IMR-90 (cell line): ENCODE data around the gene DYRK1B. TPM values are rescaled to one million over a fixed set of nuclear protein-coding genes. Genes with fewer than 3 reads are reported as not detected.
A peak's percentile ranks its signal among the peaks of the same experiment; 100 is the strongest.

Experiments used
- ATAC-seq: fragments of 200-7000 bp; cut with Tn5 transposase; 2 replicates; pipeline ENCODE4 v1.9.1; 2020; ENCODE audit warnings: low read depth, mild to moderate bottlenecking, moderate library complexity
- BruUV-seq: library from RNA; stranded (reverse); fragments of 400-500 nt; replicated peaks from 2 replicates; lab custom pipeline; 2021; lab: Mats Ljungman, UMichigan
- CTCF ChIA-PET: fragments of 300-600 bp; formaldehyde crosslinking; extraction: SDS; loops from one replicate; lab custom pipeline; 2021; ENCODE audit warnings: antibody characterized with exemption; lab: Yijun Ruan, JAX
- POLR2A ChIA-PET: fragments of 300-600 bp; sonication (Branson Sonifier 250); formaldehyde crosslinking; loops from one replicate; lab custom pipeline; 2022; ENCODE audit warnings: antibody characterized with exemption; ENCODE audit not compliant: unreplicated experiment; lab: Charles Lee
- DNase-seq: peaks from one replicate; pipeline ENCODE4 v3.0.0; 2013
- H2AFZ ChIP-seq: replicated peaks from 2 replicates; pipeline ENCODE3; 2013; ENCODE audit warnings: low read length, mild to moderate bottlenecking; ENCODE audit not compliant: poor library complexity
- H2AK5ac ChIP-seq: 2 replicates; pipeline ENCODE4 v1.6.1; 2013; ENCODE audit warnings: low read depth, low read length, inconsistent platforms
- H2AK9ac ChIP-seq: replicated peaks from 2 replicates; pipeline ENCODE3; 2013; ENCODE audit warnings: mild to moderate bottlenecking, low read depth, low read length, moderate library complexity; ENCODE audit not compliant: poor library complexity
- H2BK120ac ChIP-seq: 2 replicates; pipeline ENCODE4 v1.6.1; 2013; ENCODE audit warnings: low read depth, low read length, inconsistent platforms
- H2BK15ac ChIP-seq: 3 replicates; pipeline ENCODE4 v1.6.1; 2013; ENCODE audit warnings: low read depth, low read length, inconsistent platforms
- H2BK20ac ChIP-seq: 2 replicates; pipeline ENCODE4 v1.6.1; 2013; ENCODE audit warnings: low read depth, mild to moderate bottlenecking, inconsistent platforms, low read length, moderate library complexity
- H2BK5ac ChIP-seq: 2 replicates; pipeline ENCODE4 v1.6.1; 2013; ENCODE audit warnings: mild to moderate bottlenecking, low read depth, low read length, inconsistent platforms; ENCODE audit not compliant: poor library complexity, severe bottlenecking
- H3K14ac ChIP-seq: replicated peaks from 2 replicates; pipeline ENCODE4 v1.6.1; 2013; ENCODE audit warnings: low read depth, low read length, inconsistent platforms
- H3K18ac ChIP-seq: 2 replicates; pipeline ENCODE4 v1.6.1; 2013; ENCODE audit warnings: low read depth, low read length, control low read depth
- H3K23ac ChIP-seq: 2 replicates; pipeline ENCODE4 v1.6.1; 2013; ENCODE audit warnings: low read depth, low read length, inconsistent platforms
- H3K27ac ChIP-seq: 2 replicates; pipeline ENCODE4 v1.5.1; 2013; ENCODE audit warnings: mild to moderate bottlenecking, control low read depth, low read length; ENCODE audit not compliant: insufficient read depth
- H3K27me3 ChIP-seq: 2 replicates; pipeline ENCODE4 v1.6.1; 2013; ENCODE audit warnings: low read length; ENCODE audit not compliant: control insufficient read depth, insufficient read depth
- H3K36me3 ChIP-seq: 2 replicates; pipeline ENCODE4 v1.6.1; 2013; ENCODE audit warnings: low read length, mixed read lengths; ENCODE audit not compliant: control insufficient read depth, insufficient read depth
- H3K4ac ChIP-seq: 2 replicates; pipeline ENCODE4 v1.6.1; 2013; ENCODE audit warnings: low read depth, low read length, inconsistent platforms
- H3K4me1 ChIP-seq: 2 replicates; pipeline ENCODE4 v1.6.1; 2013; ENCODE audit warnings: low read length, mixed read lengths; ENCODE audit not compliant: control insufficient read depth, insufficient read depth
- H3K4me2 ChIP-seq: 2 replicates; pipeline ENCODE4 v1.6.1; 2013; ENCODE audit warnings: low read depth, mild to moderate bottlenecking, control low read depth, low read length, moderate library complexity
- H3K4me3 ChIP-seq: 2 replicates; pipeline ENCODE4 v1.5.1; 2013; ENCODE audit warnings: low read depth, mild to moderate bottlenecking, control low read depth, low read length, moderate library complexity; ENCODE audit not compliant: insufficient read depth
- H3K56ac ChIP-seq: 2 replicates; pipeline ENCODE4 v1.6.1; 2013; ENCODE audit warnings: low read length, inconsistent platforms; ENCODE audit not compliant: insufficient read depth; ENCODE audit errors: extremely low read depth
- H3K79me1 ChIP-seq, 2 experiments: 2 replicates each; pipeline ENCODE4 v1.6.1; 2013; ENCODE audit warnings: low read length in 2 of 2, inconsistent platforms in 1 of 2, low read depth in 1 of 2
- H3K9ac ChIP-seq: 2 replicates; pipeline ENCODE4 v1.6.1; 2013; ENCODE audit warnings: low read depth, low read length, control low read depth
- H3K9me1 ChIP-seq: 2 replicates; pipeline ENCODE4 v1.6.1; 2013; ENCODE audit warnings: low read length, inconsistent platforms; ENCODE audit not compliant: insufficient read depth
- H3K9me3 ChIP-seq: 2 replicates; pipeline ENCODE4 v1.6.1; 2013; ENCODE audit warnings: low read length; ENCODE audit not compliant: control insufficient read depth, insufficient read depth
- H4K20me1 ChIP-seq: 2 replicates; pipeline ENCODE4 v1.6.1; 2013; ENCODE audit warnings: low read length, inconsistent platforms; ENCODE audit not compliant: insufficient read depth
- H4K5ac ChIP-seq: 2 replicates; pipeline ENCODE4 v1.6.1; 2013; ENCODE audit warnings: mild to moderate bottlenecking, low read depth, low read length, control low read depth
- H4K8ac ChIP-seq, 2 experiments: 2 replicates each; pipeline ENCODE4 v1.6.1; 2013; ENCODE audit warnings: low read depth in 2 of 2, low read length in 2 of 2, control low read depth in 1 of 2, inconsistent platforms in 1 of 2
- H4K91ac ChIP-seq: 2 replicates; pipeline ENCODE4 v1.6.1; 2013; ENCODE audit warnings: low read depth, low read length, inconsistent platforms; ENCODE audit not compliant: insufficient read depth
- MAFK ChIP-seq: IDR thresholded peaks from 2 replicates; pipeline ENCODE4 v1.6.1; 2012; ENCODE audit warnings: low read depth, low read length, improper control_type of control experiment
- MAZ ChIP-seq: IDR thresholded peaks from 2 replicates; pipeline ENCODE4 v1.6.1; 2012; ENCODE audit warnings: low read depth, mild to moderate bottlenecking, low read length, improper control_type of control experiment, moderate library complexity, borderline replicate concordance
- POLR2A ChIP-seq: IDR thresholded peaks from 2 replicates; pipeline ENCODE4 v1.6.1; 2012; ENCODE audit warnings: mild to moderate bottlenecking, low read depth, low read length
- WGBS, 2 experiments: methylation state at CpG; one replicate each; pipeline versions ENCODE4 v1.1.5 to v1.1.7; 2013; ENCODE audit warnings: missing lambda C conversion rate in 2 of 2; ENCODE audit not compliant: insufficient read length in 1 of 2; ENCODE audit errors: extremely low coverage in 2 of 2; 5-methylcytosine and 5-hydroxymethylcytosine counted together
- dilution Hi-C: fragments of 300-500 bp; cut with HindIII; formaldehyde crosslinking; loops from one replicate; pipeline ENCODE4 v1.14.3; 2018; ENCODE audit warnings: low sequenced_read_pairs; ENCODE audit not compliant: unreplicated experiment
- in situ Hi-C: fragments of 300-500 bp; cut with MboI; formaldehyde crosslinking; loops from 3 replicates; pipeline ENCODE4 v1.14.3; 2019; ENCODE audit warnings: low sequenced_read_pairs, inconsistent platforms, mixed read lengths
- intact Hi-C: fragments of 100-400 bp; cut with micrococcal nuclease; formaldehyde crosslinking; loops from 2 replicates; pipeline ENCODE4 v1.10.0; 2022
- polyA plus RNA-seq, 3 experiments: library from polyadenylated mRNA; depleted of rRNA; stranded (reverse); fragments of >200 nt; gene quantifications; 2 replicates each; pipeline ENCODE4 v1.2.3, GENCODE V29; 2012; ENCODE audit warnings: low replicate concordance in 1 of 3
- total RNA-seq: library from RNA; depleted of rRNA; stranded (reverse); fragments of >200 nt; gene quantifications from 2 replicates; pipeline ENCODE4 v1.2.3, GENCODE V29; 2012

Gene DYRK1B
- total and polyA plus RNA-seq, 2 of the 4 experiments (the other 2 are of a cell fraction): 2.7 to 11.4 TPM

- CTCF ChIA-PET: no interaction called here
- dilution Hi-C loops (no loop called here), in situ Hi-C loops (loop anchor here (25.0 kb wide), 1 partner anchor 387 kb away; the partner anchor contains the start of genes RPS16 and SUPT5H), intact Hi-C loops (loop anchor here (5.0 kb wide), 1 partner anchor 282 kb away; the partner anchor contains the start of gene EID2)
- Histone ChIP-seq H3K4me3 (peak overlapping the region; percentile 60), H3K9me3 (no peaks in the 10 kb centered on the region), H2BK15ac (no peak overlapping the region), H3K18ac (no peak overlapping the region), H2AK9ac (peak overlapping the region; percentile 88), H2AK5ac (peak overlapping the region; percentile 56), H3K4me2 (peak overlapping the region; percentile 82), H4K20me1 (no peaks in the 10 kb centered on the region; the same call in 1 of the 2 replicates), H3K14ac (peak overlapping the region; percentile 80), H3K27ac (peak overlapping the region; percentile 34), H3K4me1 (peaks cover 5% of the 10 kb centered on the region), H3K9me1 (peaks cover 5% of the 10 kb centered on the region; the same call in 1 of the 2 replicates), H2BK120ac (no peak overlapping the region), H2AFZ (peak overlapping the region; percentile 96), H3K56ac (peak overlapping the region; percentile 61), H3K4ac (peak overlapping the region; percentile 64), H3K79me1 (peaks cover 8 to 12% of the 10 kb centered on the region in 2 experiments), H4K91ac (peak overlapping the region; percentile 48), H4K8ac (peak overlapping the region; percentile 73 to 96), H4K5ac (peak overlapping the region; percentile 44), H3K9ac (peak overlapping the region; percentile 81), H2BK5ac (no peak overlapping the region), H3K36me3 (peaks cover 20% of the 10 kb centered on the region; the same call in 1 of the 2 replicates), H2BK20ac (no peak overlapping the region), H3K27me3 (no peaks in the 10 kb centered on the region), H3K23ac (peak overlapping the region; percentile 63)
- WGBS, 2 experiments: 14% methylated on average over 20 of the region's 47 CpGs; no CpG with 5 or more reads in 1 of the 2 experiments
- BruUV-seq: no TSS peak
- TF ChIP-seq MAZ (no peak), MAFK (no peak), POLR2A (peak; percentile 33; the same call in 1 of the 2 replicates)
- ATAC-seq (peak; percentile 98), DNase-seq (peak; percentile 91)
- POLR2A ChIA-PET: no interaction called here
These were observed 9.5 kb downstream of the DYRK1B start for GRCh38 chr19:39824143-39825092.
